ENCODE measurements around the gene FADS3. TPM values are rescaled to one million over a fixed set of nuclear protein-coding genes. Genes with fewer than 3 reads are reported as not detected.

FADS3 gene, protein sequence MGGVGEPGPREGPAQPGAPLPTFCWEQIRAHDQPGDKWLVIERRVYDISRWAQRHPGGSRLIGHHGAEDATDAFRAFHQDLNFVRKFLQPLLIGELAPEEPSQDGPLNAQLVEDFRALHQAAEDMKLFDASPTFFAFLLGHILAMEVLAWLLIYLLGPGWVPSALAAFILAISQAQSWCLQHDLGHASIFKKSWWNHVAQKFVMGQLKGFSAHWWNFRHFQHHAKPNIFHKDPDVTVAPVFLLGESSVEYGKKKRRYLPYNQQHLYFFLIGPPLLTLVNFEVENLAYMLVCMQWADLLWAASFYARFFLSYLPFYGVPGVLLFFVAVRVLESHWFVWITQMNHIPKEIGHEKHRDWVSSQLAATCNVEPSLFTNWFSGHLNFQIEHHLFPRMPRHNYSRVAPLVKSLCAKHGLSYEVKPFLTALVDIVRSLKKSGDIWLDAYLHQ
- 127 TPM for total RNA-seq

DNA sequence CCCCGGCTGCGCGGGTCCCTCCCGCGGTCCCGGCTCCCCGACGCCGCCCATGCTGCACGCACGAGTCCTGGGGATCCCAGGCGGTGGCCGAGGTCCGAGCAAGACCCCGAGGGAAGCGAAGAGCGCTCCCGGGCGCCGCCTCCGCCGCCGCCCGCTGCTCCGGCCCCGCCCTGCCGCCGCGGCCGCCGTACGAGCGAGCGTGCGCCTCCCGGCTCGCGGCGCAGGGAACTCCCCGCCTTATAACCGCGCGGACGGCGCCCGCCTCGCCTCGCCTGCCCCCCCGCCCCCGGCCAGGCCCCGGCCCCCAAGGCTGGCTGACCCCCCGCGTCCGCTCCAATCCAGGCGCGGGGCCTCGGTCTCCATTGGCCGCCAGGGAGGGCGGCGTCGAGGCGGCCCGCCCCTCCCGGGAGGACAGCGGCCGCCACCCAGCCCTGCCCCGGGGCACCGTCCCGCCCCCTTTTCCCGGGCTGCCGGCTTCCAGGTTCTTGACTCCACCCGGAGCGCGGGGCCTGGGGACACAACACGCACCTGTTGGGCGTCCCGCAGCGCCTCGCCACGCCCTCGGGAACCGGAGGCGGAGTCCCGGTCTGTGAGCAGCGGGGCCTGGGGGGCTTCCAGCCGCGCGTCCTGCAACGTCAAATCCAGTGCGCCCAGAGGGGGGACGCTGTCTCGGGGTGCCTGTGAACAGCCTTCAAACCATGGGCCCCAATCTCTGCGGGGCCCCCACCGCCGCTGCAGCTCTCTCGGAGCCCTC lies at the start of gene FADS3:
Gene FADS3 (minus strand): TSS at position 215 of the 754 bp plus-strand sequence. CDS start 164 bp downstream, at position 51.
- intact Hi-C loops (cut with DNase I): no loop called here
- ATAC-seq (peak; percentile 88), DNase-seq (ENCODE audit: low spot score) (peak; percentile 92)

DNA sequence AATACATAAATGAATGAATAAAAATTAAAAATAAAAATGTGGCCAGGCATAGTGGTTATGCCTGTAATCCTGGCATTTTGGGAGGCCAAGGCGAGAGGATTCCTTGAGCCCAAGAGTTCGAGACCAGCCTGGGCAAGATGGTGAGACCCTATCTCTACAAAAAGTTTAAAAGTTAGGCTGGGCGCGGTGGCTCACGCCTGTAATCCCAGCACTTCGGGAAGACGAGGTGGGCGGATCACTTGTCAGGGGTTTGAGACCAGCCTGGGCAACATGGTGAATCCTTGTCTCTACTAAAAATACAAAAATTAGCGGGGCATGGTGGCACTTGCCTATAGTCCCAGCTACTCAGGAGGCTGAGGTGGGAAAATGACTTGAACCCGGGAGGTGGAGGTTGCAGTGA lies 49.1 kb upstream of the FADS3 start:
- ATAC-seq (no peak), DNase-seq (ENCODE audit: low spot score) (no peak)
- intact Hi-C loops (cut with DNase I): no loop called here

DNA sequence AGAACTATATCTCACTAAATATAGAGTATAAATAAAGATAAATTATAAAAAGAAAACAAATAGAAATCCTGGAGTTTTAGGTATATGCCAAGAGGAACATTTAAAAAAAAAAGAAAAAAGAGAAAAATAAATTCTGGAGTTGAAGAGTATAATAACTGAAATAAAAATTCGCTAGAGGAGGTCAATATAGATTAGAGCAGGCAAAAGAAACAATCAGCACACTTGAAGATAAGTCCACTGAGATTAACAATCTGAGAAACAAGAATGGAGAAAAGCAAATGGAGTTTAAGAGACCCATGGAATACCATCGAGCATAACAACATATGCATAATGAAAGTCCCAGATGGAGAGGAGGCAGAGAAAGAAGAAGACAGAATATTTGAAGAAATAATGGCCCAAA lies 44.5 kb upstream of the FADS3 start:
- no peak for ATAC-seq
- intact Hi-C loops (cut with DNase I): no loop called here
- no peak for DNase-seq (ENCODE audit: low spot score)

DNA sequence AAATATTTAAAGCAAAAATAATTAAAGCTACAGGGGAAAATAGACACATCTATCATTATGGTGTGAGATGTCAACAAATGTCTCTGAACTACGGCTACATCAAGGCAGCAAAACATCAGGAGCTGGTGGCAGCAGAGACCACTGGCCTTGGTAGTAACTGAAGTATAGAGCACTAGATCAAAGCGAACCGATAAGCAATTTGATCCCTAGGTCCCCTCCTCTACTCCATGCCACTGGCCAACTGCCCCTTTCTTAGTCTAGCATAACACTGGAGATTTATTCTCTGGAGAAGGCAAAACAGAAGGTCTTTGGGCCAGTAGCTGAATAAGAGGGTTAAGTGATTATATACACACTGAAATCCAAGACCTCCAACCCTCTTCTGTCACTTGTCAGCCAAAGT lies 39.6 kb upstream of the FADS3 start:
- no peak for DNase-seq (ENCODE audit: low spot score)

DNA sequence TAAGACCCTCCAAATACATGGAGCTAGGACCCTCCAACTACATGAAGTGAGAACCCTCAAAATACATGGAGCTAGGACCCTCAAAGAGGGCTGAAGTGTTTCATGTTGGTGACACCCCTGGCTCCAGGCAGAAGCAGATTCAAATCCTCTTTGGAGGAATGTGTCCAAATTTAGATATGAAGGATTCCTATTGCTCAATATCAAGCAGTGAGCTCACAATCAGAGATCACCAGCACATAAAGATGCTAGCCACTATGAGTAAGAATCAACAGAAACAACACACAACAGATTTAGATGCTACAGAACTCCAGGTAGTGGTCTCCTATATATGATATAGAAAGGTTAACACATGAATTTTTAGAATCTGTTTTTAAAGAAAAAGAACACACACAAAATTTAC lies 37.3 kb upstream of the FADS3 start:
- DNase-seq (ENCODE audit: low spot score) (no peak), ATAC-seq (no peak)
- intact Hi-C loops (cut with DNase I): no loop called here

More for the DNA sequence above, 39.6 kb upstream of the FADS3 start:
- ATAC-seq: no peak
- intact Hi-C loops (cut with DNase I): no loop called here

DNA sequence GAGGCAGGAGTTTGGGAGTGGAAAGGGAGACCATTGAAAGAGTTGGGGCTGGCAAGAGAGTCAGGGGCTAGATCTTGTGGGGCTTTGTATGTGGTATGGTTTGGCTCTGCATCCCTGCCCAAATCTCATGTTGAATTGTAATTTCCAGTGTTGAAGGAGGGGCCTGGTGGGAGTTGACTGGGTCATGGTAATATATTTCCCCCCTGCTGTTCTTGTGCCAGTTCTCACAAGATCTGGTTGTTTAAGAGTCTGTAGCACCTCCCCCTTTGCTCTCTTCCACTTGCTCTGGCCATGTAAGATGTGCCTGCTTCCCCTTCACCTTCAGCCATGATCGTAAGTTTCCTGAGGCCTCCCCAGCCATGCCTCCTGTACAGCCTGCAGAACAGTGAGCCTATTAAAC lies 36.2 kb upstream of the FADS3 start:
- intact Hi-C loops (cut with DNase I): no loop called here
- no peak for DNase-seq (ENCODE audit: low spot score)
- ATAC-seq: no peak

DNA sequence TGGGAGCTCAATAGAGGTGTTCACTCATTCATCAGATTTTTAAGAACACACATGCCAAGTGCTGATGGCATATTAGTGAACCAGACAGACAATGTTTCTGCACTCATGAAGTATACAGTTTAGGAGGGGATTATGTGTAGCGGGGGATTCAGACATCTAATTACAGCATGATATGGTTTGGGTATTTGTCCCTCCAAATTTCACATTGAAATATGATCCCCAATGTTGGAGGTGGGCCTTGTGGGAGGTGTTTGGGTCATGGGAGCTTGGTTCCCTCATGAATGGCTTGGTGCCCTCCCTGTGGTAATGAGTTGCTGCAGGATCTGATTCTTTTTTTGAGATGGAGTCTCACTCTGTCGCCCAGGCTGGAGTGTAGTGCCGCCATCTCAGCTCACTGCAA lies 34.9 kb upstream of the FADS3 start:
- intact Hi-C loops (cut with DNase I): no loop called here
- ATAC-seq (no peak), DNase-seq (ENCODE audit: low spot score) (no peak)

DNA sequence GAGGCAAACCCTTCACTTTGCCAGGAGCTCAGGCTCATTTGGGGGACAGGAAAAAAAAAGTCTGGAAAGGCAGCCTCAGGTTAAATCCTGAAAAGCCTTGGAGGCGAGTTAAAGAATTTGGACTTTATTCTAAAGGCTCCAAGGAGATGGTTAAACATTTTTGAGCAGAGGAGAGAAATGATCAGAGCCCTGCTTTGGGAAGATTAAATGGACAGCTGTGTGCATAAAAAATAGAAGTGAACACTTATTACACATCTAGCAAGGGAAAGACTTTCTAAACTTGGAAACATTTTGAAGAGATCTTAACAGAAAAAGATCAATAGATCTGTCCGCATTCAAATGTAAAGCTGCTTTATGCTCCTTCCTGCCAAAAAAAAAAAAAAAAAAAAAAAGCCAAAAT lies 34.4 kb upstream of the FADS3 start:
- DNase-seq (ENCODE audit: low spot score) (no peak), ATAC-seq (no peak)
- intact Hi-C loops (cut with DNase I): no loop called here

DNA sequence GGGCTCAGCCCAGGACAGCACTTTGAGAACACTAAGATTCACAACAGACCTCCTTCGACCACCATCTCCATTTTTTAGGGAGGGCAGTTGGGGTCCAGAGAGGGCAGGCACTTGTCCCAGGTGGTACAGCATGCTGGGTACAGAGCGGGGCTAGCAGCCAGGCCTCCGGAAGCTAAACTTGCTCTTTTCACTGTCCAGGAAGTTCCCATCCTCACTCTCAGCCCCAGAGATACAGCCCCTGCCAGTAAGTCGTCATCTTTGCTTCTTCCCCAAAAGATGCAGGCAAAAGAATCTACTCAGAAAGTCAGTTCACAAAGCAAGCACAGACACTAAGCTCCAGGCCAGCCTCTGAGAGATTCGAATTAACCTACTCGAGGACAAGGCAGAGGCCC lies 32.7 kb upstream of the FADS3 start:
- peak; percentile 20 for ATAC-seq
- no peak for DNase-seq (ENCODE audit: low spot score)
- intact Hi-C loops (cut with DNase I): no loop called here

DNA sequence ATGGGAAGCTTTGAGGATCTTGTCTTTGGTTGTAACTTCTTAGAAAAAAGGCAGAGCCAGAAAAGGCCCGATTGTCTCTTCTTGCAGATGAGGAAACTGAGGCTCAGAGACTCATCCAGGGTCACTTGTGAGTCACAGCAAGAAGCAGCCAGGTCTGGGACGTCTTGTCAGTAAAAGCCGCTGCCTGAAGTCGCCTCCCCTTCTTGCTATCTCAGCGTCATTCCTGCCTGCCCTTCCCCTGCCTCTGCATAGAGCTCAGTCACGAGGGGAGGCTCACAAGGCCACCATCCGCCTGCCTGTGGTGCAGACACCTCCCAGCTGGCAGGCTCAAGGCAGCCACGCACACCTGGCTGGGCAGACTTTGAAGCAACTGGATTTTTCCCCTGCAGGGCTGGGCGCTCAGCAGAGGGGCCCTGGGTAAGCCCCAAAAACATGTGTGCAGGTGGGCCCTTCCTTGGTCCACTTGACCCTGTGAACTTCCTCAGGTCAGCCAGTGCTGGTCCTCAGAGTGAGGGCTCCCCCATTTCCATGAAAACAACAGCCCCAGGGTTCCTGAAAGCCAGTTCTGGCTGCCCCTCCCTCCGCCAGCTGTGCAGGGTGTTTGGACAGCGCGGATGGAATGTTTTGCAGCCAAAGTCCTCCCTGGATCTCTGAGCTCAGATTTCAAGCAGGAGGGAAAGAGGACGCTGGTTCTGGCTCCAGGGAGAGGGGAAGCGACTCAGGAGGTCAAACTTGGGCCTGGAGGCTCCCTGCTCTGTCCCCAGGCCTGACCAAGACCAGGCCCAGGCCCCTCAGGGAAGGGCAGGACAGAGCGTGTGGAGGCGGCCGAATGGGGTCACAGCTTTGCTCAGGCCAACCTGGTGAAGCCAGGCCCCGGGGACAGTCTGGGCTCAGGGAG lies 32.1 kb upstream of the FADS3 start:
- peak; percentile 90 for ATAC-seq

DNA sequence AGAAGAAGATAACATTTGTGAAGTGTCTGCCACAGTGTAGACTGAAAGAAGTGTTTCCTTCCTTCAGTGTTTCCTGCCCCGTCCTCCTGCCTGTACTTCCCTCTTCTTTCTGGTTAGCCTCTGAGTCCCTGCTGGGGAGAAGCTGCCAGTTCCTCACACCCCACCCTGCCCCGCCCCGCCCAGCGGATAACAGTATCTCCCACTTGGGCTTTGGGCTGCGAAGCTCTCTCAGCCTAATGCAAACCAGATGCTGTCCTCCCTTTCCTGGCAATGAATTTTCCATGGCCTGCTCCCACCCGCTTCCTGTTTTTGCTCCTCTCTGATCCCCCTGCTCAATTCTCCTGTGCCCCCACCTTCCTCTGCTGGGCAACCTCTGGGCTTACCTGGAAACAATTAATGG lies 31.2 kb upstream of the FADS3 start:
- ATAC-seq (peak; percentile 86), DNase-seq (ENCODE audit: low spot score) (peak; percentile 92)
- intact Hi-C loops (cut with DNase I): no loop called here

More for the DNA sequence above, 32.1 kb upstream of the FADS3 start:
- peak; percentile 87 for DNase-seq (ENCODE audit: low spot score)
- intact Hi-C loops (cut with DNase I): no loop called here

DNA sequence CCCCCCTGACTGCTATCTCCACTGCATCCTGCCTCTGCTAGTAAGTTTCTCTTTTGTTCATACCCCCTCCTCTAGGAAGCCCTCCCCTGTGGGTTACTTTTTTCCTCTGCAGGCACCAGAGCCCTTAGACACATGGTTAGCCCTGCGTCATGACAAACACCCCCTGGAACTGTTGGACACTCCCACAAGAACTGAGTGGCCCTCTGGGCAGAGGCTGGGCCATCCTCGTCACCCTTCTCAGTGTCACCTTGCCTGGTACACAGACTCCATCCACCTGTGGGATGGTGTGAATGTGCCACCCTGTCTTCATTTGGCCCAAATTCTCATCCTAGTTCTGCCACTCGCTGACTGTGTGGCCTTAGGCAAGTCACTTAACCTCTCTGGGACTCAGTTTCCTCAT lies 30.1 kb upstream of the FADS3 start:
- intact Hi-C loops (cut with DNase I): no loop called here
- ATAC-seq: no peak
- DNase-seq (ENCODE audit: low spot score): no peak

DNA sequence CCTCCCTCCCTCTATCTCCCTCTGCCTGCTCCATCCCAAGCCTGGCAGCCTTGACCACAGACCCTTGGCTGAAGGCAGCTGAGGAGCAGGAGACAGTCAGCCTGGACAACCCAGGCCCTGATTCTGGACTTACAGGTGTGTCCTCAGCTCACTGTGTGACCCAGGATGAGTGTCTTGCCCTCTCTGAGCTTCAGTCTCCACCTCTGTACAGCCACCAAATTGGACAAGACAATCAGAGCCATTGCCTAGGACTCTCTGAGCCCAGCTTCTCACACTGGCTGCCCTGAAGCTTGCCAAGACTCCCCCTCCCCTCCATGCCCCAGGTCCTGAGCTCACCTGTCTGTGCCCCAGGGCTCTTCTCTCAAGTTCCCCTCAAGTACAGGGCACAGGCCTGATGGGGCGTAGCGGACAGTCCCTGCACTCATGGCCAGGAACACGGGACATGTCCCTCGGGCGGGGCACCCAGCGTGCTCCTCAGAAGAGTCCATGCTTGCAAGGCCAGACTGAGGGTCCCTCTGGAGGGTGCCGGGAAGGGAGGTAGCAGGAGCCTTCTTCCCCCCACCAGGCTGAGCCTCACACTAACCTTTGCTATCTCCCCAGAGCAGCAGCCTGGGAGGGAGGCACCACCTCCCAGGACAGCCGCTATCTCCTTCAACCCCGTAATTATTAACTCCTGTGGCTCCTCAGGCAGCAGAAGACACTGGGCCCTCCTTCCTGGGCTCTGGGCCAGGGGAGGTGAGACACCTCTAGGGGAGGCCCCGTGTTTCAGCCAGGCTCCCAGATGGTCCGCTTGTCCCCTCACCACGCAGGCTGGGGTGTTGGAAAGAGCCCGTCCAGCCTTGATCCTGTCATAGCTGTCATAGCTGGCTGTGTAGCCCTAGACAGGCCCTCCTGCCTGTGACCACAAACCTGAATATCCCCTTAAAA lies 28.6 kb upstream of the FADS3 start:
- no peak for DNase-seq (ENCODE audit: low spot score)
- intact Hi-C loops (cut with DNase I): no loop called here
- ATAC-seq: no peak

DNA sequence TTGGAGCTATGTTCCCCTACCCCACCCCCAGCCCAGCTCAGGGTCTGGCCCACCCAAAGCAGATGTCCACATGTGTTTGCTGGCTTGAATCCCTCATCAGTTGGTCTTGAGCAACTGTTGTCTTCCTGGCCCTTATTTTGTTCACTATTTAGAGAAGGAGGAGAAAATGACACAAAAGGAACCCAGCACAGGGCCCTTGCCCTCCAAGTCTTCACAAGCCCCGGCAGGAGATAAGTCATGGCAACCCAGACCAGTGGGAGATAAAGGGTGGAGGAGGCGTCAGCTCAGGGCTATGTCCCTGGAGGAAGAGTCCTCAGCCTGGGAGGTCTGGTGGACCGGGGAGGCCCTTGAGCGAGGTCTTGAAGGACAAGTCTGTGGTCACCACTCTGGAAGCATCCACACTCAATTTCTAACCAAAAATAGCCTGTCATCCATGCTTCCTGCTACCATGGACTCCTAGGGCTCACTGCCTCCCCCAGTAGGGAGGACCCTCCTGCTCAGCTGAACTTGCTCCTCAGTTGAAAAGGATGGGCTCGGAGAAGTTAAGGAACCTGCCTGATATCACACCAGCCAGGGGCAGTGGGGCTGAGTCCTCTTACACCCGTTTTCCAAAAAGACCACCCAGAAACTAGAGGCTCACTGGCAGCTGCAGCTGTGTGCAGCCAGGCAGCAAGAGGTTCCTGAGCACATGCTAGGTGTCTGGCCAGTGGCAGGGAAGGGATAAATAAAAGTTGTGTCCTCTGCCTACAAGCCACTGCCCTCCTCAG lies 27.8 kb upstream of the FADS3 start:
- intact Hi-C loops (cut with DNase I): no loop called here
- ATAC-seq (peak; percentile 14), DNase-seq (ENCODE audit: low spot score) (no peak)

DNA sequence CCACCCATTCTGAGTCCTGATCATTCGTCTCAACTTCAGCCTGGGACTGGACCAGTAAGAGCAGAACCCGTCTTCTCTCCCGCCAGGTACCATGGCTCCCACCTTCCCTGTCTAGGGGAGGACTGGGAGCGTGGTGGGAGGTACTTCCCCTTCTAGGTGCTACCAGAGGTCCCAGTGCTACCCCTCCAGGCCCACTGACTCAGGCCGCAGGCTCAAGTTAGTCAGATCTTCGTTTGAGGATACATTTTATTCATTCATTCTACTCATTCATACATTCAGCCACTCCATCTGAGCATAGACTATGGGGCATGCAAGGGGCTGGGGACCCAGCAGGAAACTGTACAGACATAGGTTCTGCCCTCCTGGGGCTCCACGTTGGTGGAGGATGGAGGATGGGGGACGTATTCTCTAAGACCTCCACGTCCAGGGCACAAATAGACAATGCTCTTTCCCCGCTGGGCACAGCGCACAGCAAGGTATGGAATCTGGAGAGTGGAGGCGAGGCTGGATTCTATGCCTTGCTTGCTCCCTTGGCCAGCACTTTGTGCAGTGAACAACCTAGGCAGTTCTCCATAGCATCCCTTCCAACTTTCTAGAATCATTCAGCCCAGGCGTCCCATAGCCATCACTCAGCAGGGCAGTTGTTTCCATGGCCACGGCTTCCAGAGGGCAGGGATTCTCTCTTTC lies 27.0 kb upstream of the FADS3 start:
- no peak for DNase-seq (ENCODE audit: low spot score)
- ATAC-seq: no peak
- intact Hi-C loops (cut with DNase I): no loop called here

DNA sequence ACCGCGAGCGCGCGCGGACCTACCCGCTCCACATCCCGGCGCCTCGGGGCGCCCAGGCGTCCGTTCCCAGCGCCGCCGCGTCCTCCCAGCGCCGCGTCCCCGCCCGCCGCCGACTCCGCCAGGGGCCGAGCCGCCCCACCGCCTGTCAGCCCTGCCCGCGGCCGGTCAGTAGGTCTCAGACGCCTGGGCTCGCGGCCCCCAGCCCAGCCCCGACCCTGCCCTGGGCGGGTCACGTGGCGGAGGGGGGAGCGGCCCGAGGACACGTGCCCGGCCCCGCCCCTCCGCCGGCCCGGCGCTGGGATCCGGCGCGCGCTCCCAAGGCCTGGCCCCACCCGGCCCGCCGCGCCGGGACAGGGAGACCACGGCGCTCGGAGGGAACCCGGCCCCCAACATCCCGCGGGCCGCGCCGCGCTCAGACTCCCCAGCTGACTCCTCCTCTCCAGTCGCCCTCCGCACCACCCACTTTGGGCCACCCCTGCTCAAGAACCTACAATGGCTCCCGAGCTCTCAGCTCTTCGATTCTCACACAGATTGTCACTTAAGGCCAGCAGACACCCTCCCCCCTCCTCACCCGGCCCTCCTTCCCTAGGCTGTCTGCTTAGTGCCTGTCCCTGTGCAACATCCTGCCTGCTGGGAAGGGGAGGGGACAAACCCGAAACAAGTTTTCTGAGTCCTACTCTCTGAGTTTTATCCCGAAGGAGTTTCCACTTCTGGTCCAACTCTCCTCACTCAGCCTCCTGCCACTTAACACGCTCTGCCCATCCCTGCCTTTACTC lies 26.2 kb upstream of the FADS3 start, which contains the start of gene RAB3IL1:
Gene RAB3IL1 (minus strand): TSS at position 233 of the 776 bp plus-strand sequence. CDS start 199 bp downstream, at position 34.
- peak; percentile 84 for DNase-seq (ENCODE audit: low spot score)
- peak; percentile 73 for ATAC-seq
- intact Hi-C loops (cut with DNase I): no loop called here

All from sciatic nerve (tissue), 2 donors.